ENCODE results near the gene SLC25A42. TPM values are rescaled to one million over a fixed set of nuclear protein-coding genes. Genes with fewer than 3 reads are reported as not detected.

The SLC25A42 gene
- polyA plus RNA-seq, 2 of the 4 experiments (the other 2 are of a cell fraction), result 0.92 to 1.3 TPM

- H3K4me3 ChIP-seq, result peak within 1 kb of the TSS; percentile 67
- peak within 1 kb of the TSS; percentile 93 for H3K4me2 ChIP-seq
- WGBS (ENCODE audit: missing lambda C conversion rate), result 6% methylated on average over 15 of the region's 42 CpGs
- ChIA-PET CTCF (interaction anchor here (0.7 to 1.4 kb wide), 6 partner anchors 10 to 1627 kb away, joined by 3 to 4 read pairs (median 3); partner anchors contain the start of gene PGLS), POLR2A (no interaction called here)
- ATAC-seq, result peak; percentile 99 to 100
- H3K9me3 ChIP-seq, result no peaks in the 10 kb centered on the region
- peak within 1 kb of the TSS; percentile 87 to 96 for H3K27ac ChIP-seq
- TF ChIP-seq MAX (IDR thresholded peaks at IDR 0.05) (peak; percentile 90), JUN (IDR thresholded peaks at IDR 0.05) (peak in 1 of 2 experiments; percentile 32; a peak in 1 of 5 replicates), PHF8 (IDR thresholded peaks at IDR 0.05; ENCODE audit: borderline replicate concordance, low read depth) (peak; percentile 75; the same call in 1 of the 2 replicates), E2F6 (IDR thresholded peaks at IDR 0.05; ENCODE audit: borderline replicate concordance, low read depth) (peak; percentile 94), ZFP36 (IDR thresholded peaks at IDR 0.05; ENCODE audit: borderline replicate concordance, partially characterized antibody) (peak; percentile 52), TP53 (CRISPR knock-in tag; IDR thresholded peaks at IDR 0.05) (no peak), CEBPB (IDR thresholded peaks at IDR 0.05) (no peak), KDM1A (IDR thresholded peaks at IDR 0.05; ENCODE audit: low read depth) (peak; percentile 74; the same call in 1 of the 2 replicates), PBX3 (IDR thresholded peaks at IDR 0.05) (peak; percentile 96), ELK1 (IDR thresholded peaks at IDR 0.05; ENCODE audit: low read depth, low read length) (no peak), POLR2A (IDR thresholded peaks at IDR 0.05; ENCODE audit: low read length) (peak; percentile 82)
- peak; percentile 97 to 98 for DNase-seq (ENCODE audit: low read depth in 1 of 2, low spot score in 1 of 2)
- FAIRE-seq, result no peak
- 0 out of 3 replicates have a peak, but pooled peaks cover 7% of the 10 kb centered on the region for H3K4me1 ChIP-seq
Measured at GRCh38 chr19:19138109-19138981, 74.6 kb downstream of the SLC25A42 start, which contains the start of gene TMEM161A. Gene TMEM161A (minus strand): TSS chr19:19138478. CDS start chr19:19138428, 50 bp downstream.

GRCh38 chr19:19139876-19140229 lies 76.1 kb downstream of the SLC25A42 start:
- ChIA-PET POLR2A (no interaction called here), CTCF (interaction anchor here (0.6 to 3.6 kb wide), 6 partner anchors 35 to 85 kb away, joined by 3 to 9 read pairs (median 3); no protein-coding TSS in a partner anchor)
- Histone ChIP-seq H3K27ac (no peak overlapping the region), H3K4me3 (no peak overlapping the region), H3K4me2 (no peak overlapping the region), H3K9me3 (no peaks in the 10 kb centered on the region), H3K4me1 (0 out of 3 replicates have a peak, but pooled peaks cover 7% of the 10 kb centered on the region)
- ATAC-seq (no peak), DNase-seq (ENCODE audit: low read depth in 1 of 2, low spot score in 1 of 2) (no peak), FAIRE-seq (no peak)
- 8% methylated on average over 2 of the region's 5 CpGs for WGBS (ENCODE audit: missing lambda C conversion rate)
- 0 out of 5 replicates have a peak, but pooled peaks of 1 of the 2 experiments have one; percentile 8 for TF ChIP-seq RAD21 (conservative IDR thresholded peaks at IDR 0.05 in 1 of 2, IDR thresholded peaks at IDR 0.05 in 1 of 2)
- TF ChIP-seq EP300 (IDR thresholded peaks at IDR 0.05), result no peak

GRCh38 chr19:19140476-19140875 lies 76.7 kb downstream of the SLC25A42 start:
- ChIA-PET CTCF (interaction anchor here (0.9 to 3.6 kb wide), 6 partner anchors 21 to 145 kb away, joined by 3 to 9 read pairs (median 4); no protein-coding TSS in a partner anchor), POLR2A (no interaction called here)
- Histone ChIP-seq H3K4me1 (0 out of 3 replicates have a peak, but pooled peaks cover 7% of the 10 kb centered on the region), H3K9me3 (no peaks in the 10 kb centered on the region), H3K4me2 (no peak overlapping the region), H3K4me3 (no peak overlapping the region), H3K27ac (no peak overlapping the region)
- FAIRE-seq, result no peak
- WGBS (ENCODE audit: missing lambda C conversion rate), result 50% methylated on average over 5 of the region's 5 CpGs
- no peak for DNase-seq (ENCODE audit: low read depth in 1 of 2, low spot score in 1 of 2)
- TF ChIP-seq HOXA7 (CRISPR knock-in tag; IDR thresholded peaks at IDR 0.05), result no peak
- no peak for TF ChIP-seq HOXB5 (CRISPR knock-in tag; IDR thresholded peaks at IDR 0.05)
- no peak for TF ChIP-seq BHLHE40 (IDR thresholded peaks at IDR 0.05; ENCODE audit: low read depth, low read length)
- no peak for TF ChIP-seq SMC3 (IDR thresholded peaks at IDR 0.05)
- TF ChIP-seq RAD21 (conservative IDR thresholded peaks at IDR 0.05 in 1 of 2, IDR thresholded peaks at IDR 0.05 in 1 of 2), result no peak
- no peak for TF ChIP-seq ATOH8 (CRISPR knock-in tag; IDR thresholded peaks at IDR 0.05; ENCODE audit: low read depth)
- no peak for TF ChIP-seq ELK1 (IDR thresholded peaks at IDR 0.05; ENCODE audit: low read depth, low read length)
- TF ChIP-seq NPAS2 (CRISPR knock-in tag; IDR thresholded peaks at IDR 0.05; ENCODE audit: borderline replicate concordance), result no peak
- no peak for TF ChIP-seq RNF2 (IDR thresholded peaks at IDR 0.05; ENCODE audit: borderline replicate concordance, low read depth)
- no peak for ATAC-seq
